HG02759 (cell line): ENCODE measurements around the gene PCDHA11.

Experiments used
- ATAC-seq: cut with Tn5 transposase; IDR thresholded peaks from one replicate; pipeline ENCODE4 v1.9.1; 2021; ENCODE audit warnings: mild to moderate bottlenecking, moderate library complexity; ENCODE audit not compliant: unreplicated experiment

PCDHA11 gene

GRCh38 chr5:140916325-140916724, 47.6 kb downstream of the PCDHA11 start:
- no peak for ATAC-seq
